ENCODE measurements around the gene CSNK2A2.

Gene CSNK2A2

GRCh38 chr16:58219432-58219831 is 21.5 kb upstream of the CSNK2A2 start:
- Histone ChIP-seq H2BK5ac (ENCODE audit: low read length) (no peak overlapping the region), H4K5ac (ENCODE audit: low read length) (no peak overlapping the region), H2BK15ac (replicated peaks; ENCODE audit: low read depth) (no peak overlapping the region), H3K27ac (ENCODE audit: low read depth, low read length) (no peak overlapping the region), H3K23ac (ENCODE audit: low read length) (no peak overlapping the region), H4K8ac (ENCODE audit: low read depth, low read length) (no peak overlapping the region), H3K79me1 (ENCODE audit: low read length) (no peaks in the 10 kb centered on the region), H3K4me1 (ENCODE audit: control insufficient read depth, low read depth, low read length) (peaks cover 3% of the 10 kb centered on the region), H3K9ac (ENCODE audit: low read length) (no peak overlapping the region), H3K18ac (ENCODE audit: low read length) (no peak overlapping the region), H2AK5ac (ENCODE audit: low read length) (no peak overlapping the region), H3K4me3 (ENCODE audit: low read length) (no peak overlapping the region), H3K36me3 (ENCODE audit: control insufficient read depth, insufficient read depth, low read length) (no peaks in the 10 kb centered on the region), H2BK120ac (ENCODE audit: low read depth, low read length) (no peak overlapping the region), H3K27me3 (ENCODE audit: insufficient read depth, low read length, poor library complexity) (no peaks in the 10 kb centered on the region), H3K4me2 (ENCODE audit: low read length) (no peak overlapping the region), H3K56ac (ENCODE audit: low read length) (no peak overlapping the region), H3K4ac (ENCODE audit: low read depth, low read length) (no peak overlapping the region), H3K79me2 (ENCODE audit: control insufficient read depth, insufficient read depth, low read length) (no peaks in the 10 kb centered on the region)
- DNase-seq = no peak

GRCh38 chr16:58218786-58219185 is 20.9 kb upstream of the CSNK2A2 start:
- Histone ChIP-seq H2BK120ac (ENCODE audit: low read depth, low read length) (no peak overlapping the region), H2BK5ac (ENCODE audit: low read length) (no peak overlapping the region), H2BK15ac (replicated peaks; ENCODE audit: low read depth) (no peak overlapping the region), H2AK5ac (ENCODE audit: low read length) (no peak overlapping the region), H3K4me1 (ENCODE audit: control insufficient read depth, low read depth, low read length) (peaks cover 3% of the 10 kb centered on the region), H3K4ac (ENCODE audit: low read depth, low read length) (no peak overlapping the region), H3K9ac (ENCODE audit: low read length) (no peak overlapping the region), H3K27me3 (ENCODE audit: insufficient read depth, low read length, poor library complexity) (no peaks in the 10 kb centered on the region), H3K23ac (ENCODE audit: low read length) (no peak overlapping the region), H3K4me3 (ENCODE audit: low read length) (no peak overlapping the region), H3K4me2 (ENCODE audit: low read length) (no peak overlapping the region), H3K18ac (ENCODE audit: low read length) (no peak overlapping the region), H3K79me1 (ENCODE audit: low read length) (no peaks in the 10 kb centered on the region), H4K5ac (ENCODE audit: low read length) (no peak overlapping the region), H3K27ac (ENCODE audit: low read depth, low read length) (no peak overlapping the region), H3K79me2 (ENCODE audit: control insufficient read depth, insufficient read depth, low read length) (no peaks in the 10 kb centered on the region), H4K8ac (ENCODE audit: low read depth, low read length) (no peak overlapping the region), H3K56ac (ENCODE audit: low read length) (no peak overlapping the region), H3K36me3 (ENCODE audit: control insufficient read depth, insufficient read depth, low read length) (no peaks in the 10 kb centered on the region)
- no peak for DNase-seq
- no CpG with 5 or more reads among the region's 3 CpGs for WGBS (ENCODE audit: extremely low coverage, insufficient coverage, low lambda C conversion rate)

GRCh38 chr16:58217311-58217925 is 19.5 kb upstream of the CSNK2A2 start:
- H3K27me3 ChIP-seq (ENCODE audit: insufficient read depth, low read length, poor library complexity) = peaks cover 2% of the 10 kb centered on the region
- H3K4me3 ChIP-seq (ENCODE audit: low read length) = no peak overlapping the region
- H2AK5ac ChIP-seq (ENCODE audit: low read length) = no peak overlapping the region
- H2BK5ac ChIP-seq (ENCODE audit: low read length) = no peak overlapping the region
- H3K27ac ChIP-seq (ENCODE audit: low read depth, low read length) = no peak overlapping the region
- H3K4ac ChIP-seq (ENCODE audit: low read depth, low read length) = no peak overlapping the region
- no peak for DNase-seq
- no peak overlapping the region for H3K18ac ChIP-seq (ENCODE audit: low read length)
- H4K5ac ChIP-seq (ENCODE audit: low read length) = no peak overlapping the region
- H4K8ac ChIP-seq (ENCODE audit: low read depth, low read length) = no peak overlapping the region
- no peak overlapping the region for H3K4me2 ChIP-seq (ENCODE audit: low read length)
- no CpG with 5 or more reads among the region's 2 CpGs for WGBS (ENCODE audit: extremely low coverage, insufficient coverage, low lambda C conversion rate)
- H3K36me3 ChIP-seq (ENCODE audit: control insufficient read depth, insufficient read depth, low read length) = no peaks in the 10 kb centered on the region
- no peak overlapping the region for H3K56ac ChIP-seq (ENCODE audit: low read length)
- no peak overlapping the region for H3K9ac ChIP-seq (ENCODE audit: low read length)
- no peaks in the 10 kb centered on the region for H3K4me1 ChIP-seq (ENCODE audit: control insufficient read depth, low read depth, low read length)
- no peak overlapping the region for H2BK15ac ChIP-seq (replicated peaks; ENCODE audit: low read depth)
- no peaks in the 10 kb centered on the region for H3K79me1 ChIP-seq (ENCODE audit: low read length)
- no peak overlapping the region for H2BK120ac ChIP-seq (ENCODE audit: low read depth, low read length)
- H3K79me2 ChIP-seq (ENCODE audit: control insufficient read depth, insufficient read depth, low read length) = no peaks in the 10 kb centered on the region
- no peak overlapping the region for H3K23ac ChIP-seq (ENCODE audit: low read length)

GRCh38 chr16:58212824-58213655 is 15.1 kb upstream of the CSNK2A2 start:
- Histone ChIP-seq H2BK15ac (replicated peaks; ENCODE audit: low read depth) (no peak overlapping the region), H3K4me2 (ENCODE audit: low read length) (no peak overlapping the region), H3K4me1 (ENCODE audit: control insufficient read depth, low read depth, low read length) (peaks cover 4% of the 10 kb centered on the region), H3K9ac (ENCODE audit: low read length) (no peak overlapping the region), H3K4ac (ENCODE audit: low read depth, low read length) (no peak overlapping the region), H2BK120ac (ENCODE audit: low read depth, low read length) (no peak overlapping the region), H3K4me3 (ENCODE audit: low read length) (no peak overlapping the region), H3K79me2 (ENCODE audit: control insufficient read depth, insufficient read depth, low read length) (no peaks in the 10 kb centered on the region), H3K79me1 (ENCODE audit: low read length) (no peaks in the 10 kb centered on the region), H3K27me3 (ENCODE audit: insufficient read depth, low read length, poor library complexity) (peaks cover 2% of the 10 kb centered on the region), H2BK5ac (ENCODE audit: low read length) (no peak overlapping the region), H3K56ac (ENCODE audit: low read length) (no peak overlapping the region), H3K36me3 (ENCODE audit: control insufficient read depth, insufficient read depth, low read length) (no peaks in the 10 kb centered on the region), H4K8ac (ENCODE audit: low read depth, low read length) (no peak overlapping the region), H3K18ac (ENCODE audit: low read length) (no peak overlapping the region), H2AK5ac (ENCODE audit: low read length) (no peak overlapping the region), H3K27ac (ENCODE audit: low read depth, low read length) (no peak overlapping the region), H3K23ac (ENCODE audit: low read length) (no peak overlapping the region), H4K5ac (ENCODE audit: low read length) (no peak overlapping the region)
- no CpG with 5 or more reads among the region's 3 CpGs for WGBS (ENCODE audit: extremely low coverage, insufficient coverage, low lambda C conversion rate)
- DNase-seq = no peak

- no peak overlapping the region for H3K56ac ChIP-seq (ENCODE audit: low read length)
- no peak overlapping the region for H4K5ac ChIP-seq (ENCODE audit: low read length)
- H2BK120ac ChIP-seq (ENCODE audit: low read depth, low read length) = no peak overlapping the region
- H3K18ac ChIP-seq (ENCODE audit: low read length) = no peak overlapping the region
- WGBS (ENCODE audit: extremely low coverage, insufficient coverage, low lambda C conversion rate) = no CpG with 5 or more reads among the region's 3 CpGs
- H3K36me3 ChIP-seq (ENCODE audit: control insufficient read depth, insufficient read depth, low read length) = no peaks in the 10 kb centered on the region
- DNase-seq = no peak
- H3K27ac ChIP-seq (ENCODE audit: low read depth, low read length) = no peak overlapping the region
- H3K4ac ChIP-seq (ENCODE audit: low read depth, low read length) = no peak overlapping the region
- H3K23ac ChIP-seq (ENCODE audit: low read length) = no peak overlapping the region
- no peak overlapping the region for H4K8ac ChIP-seq (ENCODE audit: low read depth, low read length)
- H2BK15ac ChIP-seq (replicated peaks; ENCODE audit: low read depth) = no peak overlapping the region
- H3K79me1 ChIP-seq (ENCODE audit: low read length) = no peaks in the 10 kb centered on the region
- no peak overlapping the region for H3K9ac ChIP-seq (ENCODE audit: low read length)
- no peak overlapping the region for H2BK5ac ChIP-seq (ENCODE audit: low read length)
- peaks cover 2% of the 10 kb centered on the region for H3K27me3 ChIP-seq (ENCODE audit: insufficient read depth, low read length, poor library complexity)
- H3K4me3 ChIP-seq (ENCODE audit: low read length) = no peak overlapping the region
- no peak overlapping the region for H2AK5ac ChIP-seq (ENCODE audit: low read length)
- H3K4me1 ChIP-seq (ENCODE audit: control insufficient read depth, low read depth, low read length) = peaks cover 4% of the 10 kb centered on the region
- no peak overlapping the region for H3K4me2 ChIP-seq (ENCODE audit: low read length)
- no peaks in the 10 kb centered on the region for H3K79me2 ChIP-seq (ENCODE audit: control insufficient read depth, insufficient read depth, low read length)
These were observed 13.9 kb upstream of the CSNK2A2 start for GRCh38 chr16:58211846-58212245.

GRCh38 chr16:58211245-58211644 is 13.3 kb upstream of the CSNK2A2 start:
- Histone ChIP-seq H3K4ac (ENCODE audit: low read depth, low read length) (no peak overlapping the region), H2BK15ac (replicated peaks; ENCODE audit: low read depth) (no peak overlapping the region), H3K23ac (ENCODE audit: low read length) (no peak overlapping the region), H3K27ac (ENCODE audit: low read depth, low read length) (no peak overlapping the region), H3K56ac (ENCODE audit: low read length) (no peak overlapping the region), H3K79me1 (ENCODE audit: low read length) (no peaks in the 10 kb centered on the region), H4K5ac (ENCODE audit: low read length) (no peak overlapping the region), H3K4me3 (ENCODE audit: low read length) (no peak overlapping the region), H2BK120ac (ENCODE audit: low read depth, low read length) (no peak overlapping the region), H3K18ac (ENCODE audit: low read length) (no peak overlapping the region), H3K79me2 (ENCODE audit: control insufficient read depth, insufficient read depth, low read length) (no peaks in the 10 kb centered on the region), H3K4me1 (ENCODE audit: control insufficient read depth, low read depth, low read length) (peaks cover 4% of the 10 kb centered on the region), H2BK5ac (ENCODE audit: low read length) (no peak overlapping the region), H2AK5ac (ENCODE audit: low read length) (no peak overlapping the region), H3K4me2 (ENCODE audit: low read length) (no peak overlapping the region), H4K8ac (ENCODE audit: low read depth, low read length) (no peak overlapping the region), H3K27me3 (ENCODE audit: insufficient read depth, low read length, poor library complexity) (peaks cover 2% of the 10 kb centered on the region), H3K9ac (ENCODE audit: low read length) (no peak overlapping the region), H3K36me3 (ENCODE audit: control insufficient read depth, insufficient read depth, low read length) (no peaks in the 10 kb centered on the region)
- DNase-seq = peak; percentile 40
